ENCODE data around the gene PLXNA1.

- TF ChIP-seq GATA2 (IDR thresholded peaks at IDR 0.05; ENCODE audit: low read depth, low read length) (no peak; the same call in 1 of the 2 replicates), GATA3 (IDR thresholded peaks at IDR 0.05; ENCODE audit: low read depth, low read length) (no peak)
Observed at GRCh38 chr3:126937973-126938372, 44.9 kb upstream of the PLXNA1 start.

Data from SH-SY5Y (cell line).